Activated effector memory CD4-positive, alpha-beta T cell treated with Interleukin-2 at 50 U/mL for 16 hours (primary cell): Measurements from ENCODE around the gene C16orf96.
A peak's percentile ranks its signal among the peaks of the same experiment; 100 is the strongest.

Experiments used
- DNase-seq: peaks from one replicate; pipeline ENCODE4 v3.0.0-alpha.2; 2020

Gene C16orf96

GRCh38 chr16:4525634-4526277 lies 30.4 kb upstream of the C16orf96 start:
- DNase-seq = no peak

DNA sequence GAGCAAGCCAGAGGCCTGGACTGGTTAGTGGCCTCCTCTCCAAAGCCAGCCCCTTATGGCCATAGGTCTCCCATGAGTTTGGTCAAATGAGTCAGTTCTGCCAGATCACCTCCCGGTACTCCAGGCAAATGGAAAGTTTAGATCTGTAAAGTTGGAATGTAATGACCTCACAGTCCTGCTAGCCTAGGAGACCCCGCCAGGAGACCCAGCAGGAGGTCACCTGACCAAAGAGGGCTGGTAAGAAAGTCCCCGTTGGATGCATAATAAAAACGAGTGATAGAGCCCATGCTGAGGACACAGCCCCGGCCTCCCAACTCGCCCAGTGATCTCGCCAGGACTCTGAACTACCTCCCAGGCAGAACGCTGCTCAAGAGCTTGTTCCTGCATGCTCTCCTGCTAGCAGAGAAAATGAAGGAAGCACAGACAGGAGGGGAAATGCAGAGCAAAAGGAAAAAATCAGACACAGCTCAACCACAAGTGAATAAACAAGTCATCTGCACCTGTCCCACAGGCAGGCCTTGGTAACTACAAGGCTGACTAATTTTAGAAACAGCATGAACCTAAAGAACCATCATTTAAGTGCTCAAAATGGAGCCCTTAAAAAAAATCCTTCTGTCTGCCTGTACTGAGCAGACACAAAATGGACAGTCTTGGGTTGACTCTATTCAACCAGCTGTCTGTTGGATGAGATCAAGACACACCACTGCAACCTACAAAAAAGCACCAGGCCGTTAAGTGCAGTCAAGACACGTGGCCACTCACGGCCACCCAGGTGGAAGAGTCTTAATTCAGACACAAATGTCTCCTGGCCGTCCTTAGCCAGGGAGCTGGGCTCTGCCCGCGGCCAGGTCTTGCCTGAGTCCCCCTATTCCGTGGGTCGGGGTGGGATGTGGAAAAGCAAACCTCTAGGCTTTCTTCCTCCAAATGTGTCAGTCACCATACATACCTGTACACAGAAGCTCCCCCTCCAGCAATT lies 26.8 kb upstream of the C16orf96 start:
- DNase-seq = no peak

GRCh38 chr16:4531811-4532210 lies 24.3 kb upstream of the C16orf96 start:
- DNase-seq = no peak

- DNase-seq = no peak
These were observed 23.9 kb upstream of the C16orf96 start for GRCh38 chr16:4532238-4532637.

DNA sequence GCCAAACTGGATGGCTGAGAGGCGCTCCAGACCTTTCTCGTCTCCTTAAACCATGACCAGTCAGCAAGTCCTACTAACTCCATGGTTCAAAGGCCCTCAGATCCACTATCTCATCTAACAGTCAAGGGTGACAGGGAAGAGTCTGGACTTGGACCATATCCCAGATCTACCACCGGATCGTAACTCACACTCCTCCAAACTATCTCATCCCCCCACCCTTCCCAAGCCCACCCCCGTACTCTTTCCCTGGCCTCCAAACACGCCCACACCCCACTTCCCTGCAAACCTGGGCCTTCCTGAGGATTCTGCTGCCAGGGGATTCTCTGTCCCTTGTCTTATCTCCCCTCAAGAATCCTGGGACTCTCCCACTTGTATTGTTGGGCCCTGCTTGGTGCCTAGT lies 22.6 kb upstream of the C16orf96 start:
- DNase-seq = no peak

DNA sequence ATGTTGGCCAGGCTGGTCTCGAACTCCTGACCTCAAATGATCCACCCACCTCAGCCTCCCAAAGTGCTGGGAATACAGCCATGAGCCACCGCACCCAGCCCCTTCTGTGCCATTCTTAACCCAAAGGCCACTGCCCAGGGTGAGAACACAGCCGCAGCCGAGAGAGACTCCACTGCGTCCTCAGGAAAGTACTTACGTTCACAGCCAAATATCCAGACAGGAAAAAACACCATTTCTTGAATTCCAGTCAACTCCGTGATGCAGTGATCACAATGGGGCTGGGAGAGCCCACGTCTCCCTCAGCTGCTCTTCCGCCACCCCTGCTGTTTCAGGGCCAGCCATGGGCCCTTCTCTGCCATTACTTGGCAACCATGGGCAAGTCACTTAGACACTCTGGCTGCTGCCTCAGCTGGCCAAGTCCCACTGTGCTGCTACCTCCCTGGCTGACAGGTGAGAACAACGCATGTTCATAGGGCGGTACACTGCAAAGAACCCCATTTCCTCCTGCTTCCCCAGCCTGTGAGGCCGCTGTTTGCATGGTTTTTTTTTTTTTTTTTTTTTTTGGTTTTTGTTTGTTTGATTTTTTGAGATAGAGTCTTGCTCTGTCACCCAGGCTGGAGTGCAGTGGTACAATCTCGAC lies 21.9 kb upstream of the C16orf96 start:
- DNase-seq = no peak

DNA sequence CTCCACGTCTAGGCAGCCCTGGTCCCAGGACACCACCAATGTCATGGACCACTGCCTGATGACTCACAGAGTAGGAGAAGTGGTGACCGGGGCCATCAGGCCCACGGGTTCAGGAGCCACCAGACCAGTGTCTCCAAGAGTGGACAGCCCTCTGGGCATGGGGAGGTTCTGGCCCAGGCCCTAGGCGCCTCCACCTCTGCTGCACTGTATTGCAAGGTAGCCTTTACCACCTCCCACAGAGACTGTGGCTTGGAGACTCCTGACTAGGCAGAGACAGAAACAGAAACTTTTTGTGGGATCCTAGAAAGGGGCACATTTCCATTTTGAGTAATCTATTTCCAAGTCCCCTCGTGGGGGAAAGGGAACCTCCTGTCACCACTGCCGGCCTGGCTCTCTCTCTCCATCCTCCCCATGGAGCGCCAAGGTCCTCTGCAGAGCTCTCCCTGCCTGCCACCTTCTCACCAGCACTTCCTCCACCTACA lies 20.5 kb upstream of the C16orf96 start:
- no peak for DNase-seq

- DNase-seq = no peak
These were observed 19.6 kb upstream of the C16orf96 start for GRCh38 chr16:4536391-4537106.

DNA sequence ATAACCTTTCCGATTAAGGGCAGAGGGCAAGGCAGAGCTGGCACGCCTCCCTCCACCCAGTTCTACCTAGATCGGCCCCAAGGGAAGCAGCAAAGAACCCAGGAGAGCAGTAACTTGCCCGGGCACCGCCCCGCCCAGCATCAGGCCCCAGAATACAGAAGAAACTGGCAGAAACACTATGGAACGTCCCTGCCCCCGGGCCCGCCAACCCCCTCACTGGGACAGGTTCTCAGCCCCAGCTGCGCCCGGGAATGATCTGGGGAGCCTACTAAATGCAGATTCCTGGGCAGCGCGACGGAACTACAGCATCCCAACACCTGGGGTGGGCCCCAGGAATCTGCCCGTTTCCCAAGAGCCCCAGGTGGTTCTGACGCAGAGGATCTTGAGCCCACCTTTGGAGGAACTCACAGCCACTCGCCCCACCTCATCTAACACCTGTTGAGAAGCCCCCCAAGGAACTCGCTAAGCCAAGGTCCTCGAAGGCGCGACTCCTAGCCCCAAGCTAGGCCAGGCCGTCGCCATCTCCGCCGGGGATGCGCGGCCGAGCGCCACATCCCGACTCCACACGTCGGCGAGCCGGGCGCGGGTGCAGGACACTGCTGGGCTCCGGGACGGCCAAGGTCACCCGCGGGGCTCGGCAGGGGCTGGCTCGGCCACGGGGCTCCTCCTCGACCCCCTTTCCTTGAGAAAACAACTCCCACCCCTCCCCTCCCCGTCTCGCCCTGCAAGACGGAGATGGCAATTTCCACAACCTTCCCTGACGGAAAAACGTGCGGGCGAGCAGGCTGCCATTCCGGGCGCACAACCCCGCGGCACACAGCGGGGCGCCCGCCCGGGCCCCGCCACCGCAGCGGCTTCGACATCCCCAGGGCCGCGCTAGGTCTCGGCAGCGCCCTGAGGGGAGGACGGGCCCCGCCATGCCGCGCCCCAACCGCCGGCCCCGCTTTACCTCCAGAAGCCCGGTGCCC lies 18.5 kb upstream of the C16orf96 start:
- DNase-seq = no peak

DNA sequence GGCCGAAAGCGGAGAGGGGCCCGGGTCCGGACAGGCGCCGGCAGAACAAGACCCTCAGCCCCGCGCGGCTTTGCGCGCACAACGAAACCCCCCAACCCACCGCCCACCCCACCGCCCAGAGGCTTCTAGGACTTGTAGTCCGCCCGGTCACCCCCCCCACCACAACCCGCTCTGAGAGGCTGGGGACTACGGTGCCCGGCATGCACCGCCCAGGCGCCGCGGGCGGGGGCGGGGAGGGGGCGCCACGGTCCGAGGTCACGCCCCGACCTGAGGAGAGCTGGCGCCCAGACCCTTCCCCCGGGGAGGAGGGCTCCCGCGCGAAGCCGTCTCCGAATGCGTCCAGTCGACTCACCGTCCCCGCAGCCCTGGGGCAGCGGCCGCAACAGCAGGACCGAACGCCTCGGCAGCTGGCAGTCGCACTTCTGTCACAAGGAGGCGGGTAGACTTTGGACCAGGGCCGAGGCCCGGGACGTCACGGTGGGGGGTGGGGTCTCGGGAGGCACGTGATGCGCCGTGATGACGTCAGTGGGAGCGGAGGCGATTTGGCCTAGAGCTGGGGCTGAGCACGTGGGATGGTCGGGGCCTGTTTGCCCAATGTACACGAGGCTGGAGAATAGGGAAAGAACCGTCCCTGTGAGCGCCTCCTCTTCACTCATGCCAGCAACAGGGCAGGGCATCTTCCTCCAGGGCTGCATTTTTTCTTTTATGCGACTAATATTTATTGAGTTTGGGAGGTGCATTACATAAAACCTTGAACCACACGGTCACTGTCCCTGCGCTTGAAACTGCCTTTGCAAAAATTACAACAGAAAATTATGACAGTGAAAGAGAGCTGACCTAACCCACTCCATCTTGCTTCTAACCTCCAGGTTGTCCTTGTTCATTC lies 17.5 kb upstream of the C16orf96 start, which contains the start of gene CDIP1:
Gene CDIP1, minus strand, starts transcription at position 424 of the 886 bp plus-strand sequence. CDS start 24,643 bp downstream, outside the sequence.
- peak; percentile 93 for DNase-seq

DNA sequence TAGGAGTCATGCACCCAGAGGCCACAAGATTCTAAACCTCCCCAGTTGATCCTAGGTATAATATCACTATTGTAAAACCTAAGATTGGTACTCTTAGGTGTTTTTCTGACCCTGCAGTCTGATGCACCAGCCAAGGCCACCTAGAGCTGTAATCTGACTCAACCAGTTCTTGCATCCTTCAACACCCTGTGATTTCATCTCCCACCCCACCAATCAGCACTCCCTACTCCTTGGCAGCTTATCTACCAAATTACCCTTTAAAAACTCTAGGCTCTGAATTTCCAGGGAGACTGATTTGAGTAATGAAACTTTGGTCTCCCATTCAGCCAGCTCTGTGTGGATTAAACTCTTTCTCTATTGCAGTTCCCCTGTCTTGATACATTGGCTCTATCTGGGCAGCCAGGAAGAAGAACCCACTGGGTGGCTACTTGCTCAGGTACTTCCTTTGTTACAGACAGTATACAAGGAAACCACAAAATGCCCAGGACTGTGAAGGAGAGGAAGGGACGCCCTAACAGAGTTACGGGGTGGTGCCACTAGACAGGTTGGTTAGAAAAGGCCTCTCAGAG lies 16.3 kb upstream of the C16orf96 start:
- DNase-seq = no peak

GRCh38 chr16:4544473-4544872 lies 11.7 kb upstream of the C16orf96 start:
- DNase-seq = no peak

DNA sequence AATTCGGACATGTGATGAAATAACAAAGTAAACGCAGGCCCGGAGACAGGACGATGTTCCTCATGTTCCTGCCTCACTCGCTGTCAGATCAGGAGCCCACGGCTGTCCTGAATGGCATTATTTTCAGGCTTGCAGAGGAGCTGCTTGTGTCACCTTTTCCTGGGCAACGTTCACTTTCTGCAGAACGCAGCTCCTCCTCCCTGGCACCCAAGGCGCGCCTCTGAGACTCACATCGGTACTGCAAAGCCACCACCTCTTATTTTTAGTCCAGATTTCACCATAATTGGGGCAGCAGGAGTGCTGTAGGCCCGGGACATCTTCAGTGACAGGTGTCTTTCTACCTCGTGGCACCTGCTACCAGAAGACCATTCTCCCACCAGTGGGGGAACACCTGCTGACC lies 8.0 kb upstream of the C16orf96 start:
- DNase-seq = no peak

- no peak for DNase-seq
These were observed 5.5 kb upstream of the C16orf96 start for GRCh38 chr16:4550591-4550990.

DNA sequence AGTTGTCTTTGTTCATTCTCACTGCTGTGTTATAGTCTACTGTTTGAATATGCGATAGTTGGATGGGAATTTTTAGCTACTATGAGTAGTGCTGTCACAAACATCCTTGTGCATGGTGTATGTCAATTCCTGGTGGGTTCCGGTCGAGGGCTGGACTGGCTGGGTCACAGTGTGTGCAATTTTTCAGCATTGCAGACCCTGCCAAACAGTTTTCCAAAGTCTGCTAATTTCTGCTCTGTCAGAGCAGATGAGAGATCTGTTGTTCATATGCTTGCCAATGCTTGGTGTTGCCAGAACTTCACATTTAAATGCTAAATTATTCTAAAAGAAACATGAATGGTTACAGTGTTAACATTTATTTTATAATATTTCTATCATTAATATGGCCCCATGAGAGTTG lies 3.6 kb upstream of the C16orf96 start:
- DNase-seq = no peak

DNA sequence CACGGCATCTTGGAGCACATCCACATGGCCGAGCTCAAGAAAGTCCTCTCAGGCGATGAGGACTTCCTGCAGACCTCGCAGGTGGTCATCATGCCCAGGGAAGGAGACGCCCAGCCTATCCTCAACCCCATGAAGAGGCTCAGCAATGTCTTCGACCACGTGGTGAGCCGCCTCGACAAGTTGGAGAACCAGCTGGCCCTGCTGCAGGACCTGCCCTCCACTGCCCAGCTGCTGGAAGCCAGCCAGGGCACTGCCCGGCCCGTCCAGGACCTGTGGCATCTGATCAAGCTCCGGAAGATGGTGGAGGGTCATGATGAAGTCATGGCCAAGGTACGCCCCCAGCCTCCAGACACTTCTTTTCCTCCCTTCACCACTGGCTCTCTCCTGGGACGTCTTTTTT lies 440 bp downstream of the C16orf96 start:
- no peak for DNase-seq

GRCh38 chr16:4557973-4558372 lies 1.8 kb downstream of the C16orf96 start:
- DNase-seq = no peak

DNA sequence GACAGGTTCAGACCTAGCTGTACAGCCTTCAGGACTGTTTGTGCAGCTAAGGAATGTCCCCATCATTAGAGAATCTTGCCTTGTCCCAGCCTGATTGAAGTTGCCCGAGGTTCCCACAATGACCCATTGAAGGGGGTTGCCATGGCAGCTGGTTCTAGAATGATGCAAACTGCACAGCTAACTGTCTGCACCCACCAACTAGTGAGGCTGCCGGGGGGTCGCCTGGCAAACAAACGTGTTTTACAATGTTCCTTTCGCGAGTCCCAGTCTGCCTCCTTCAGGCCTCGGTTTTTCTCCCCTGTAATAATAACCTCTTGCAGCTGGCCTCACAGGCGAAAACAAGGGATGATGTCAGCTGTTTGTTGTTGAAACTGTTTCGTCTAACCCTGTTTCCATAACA lies 5.5 kb downstream of the C16orf96 start:
- no peak for DNase-seq

- DNase-seq = no peak
These were observed 8.6 kb downstream of the C16orf96 start for GRCh38 chr16:4564661-4565267.

- DNase-seq = no peak
These were observed 10.0 kb downstream of the C16orf96 start for GRCh38 chr16:4566144-4566543.
